ENCODE data around the gene SIVA1. TPM values are rescaled to one million over a fixed set of nuclear protein-coding genes. Genes with fewer than 3 reads are reported as not detected.

The SIVA1 gene
- total and polyA plus RNA-seq, 2 of the 4 experiments (the other 2 are of a cell fraction) = 166 to 184 TPM

DNA sequence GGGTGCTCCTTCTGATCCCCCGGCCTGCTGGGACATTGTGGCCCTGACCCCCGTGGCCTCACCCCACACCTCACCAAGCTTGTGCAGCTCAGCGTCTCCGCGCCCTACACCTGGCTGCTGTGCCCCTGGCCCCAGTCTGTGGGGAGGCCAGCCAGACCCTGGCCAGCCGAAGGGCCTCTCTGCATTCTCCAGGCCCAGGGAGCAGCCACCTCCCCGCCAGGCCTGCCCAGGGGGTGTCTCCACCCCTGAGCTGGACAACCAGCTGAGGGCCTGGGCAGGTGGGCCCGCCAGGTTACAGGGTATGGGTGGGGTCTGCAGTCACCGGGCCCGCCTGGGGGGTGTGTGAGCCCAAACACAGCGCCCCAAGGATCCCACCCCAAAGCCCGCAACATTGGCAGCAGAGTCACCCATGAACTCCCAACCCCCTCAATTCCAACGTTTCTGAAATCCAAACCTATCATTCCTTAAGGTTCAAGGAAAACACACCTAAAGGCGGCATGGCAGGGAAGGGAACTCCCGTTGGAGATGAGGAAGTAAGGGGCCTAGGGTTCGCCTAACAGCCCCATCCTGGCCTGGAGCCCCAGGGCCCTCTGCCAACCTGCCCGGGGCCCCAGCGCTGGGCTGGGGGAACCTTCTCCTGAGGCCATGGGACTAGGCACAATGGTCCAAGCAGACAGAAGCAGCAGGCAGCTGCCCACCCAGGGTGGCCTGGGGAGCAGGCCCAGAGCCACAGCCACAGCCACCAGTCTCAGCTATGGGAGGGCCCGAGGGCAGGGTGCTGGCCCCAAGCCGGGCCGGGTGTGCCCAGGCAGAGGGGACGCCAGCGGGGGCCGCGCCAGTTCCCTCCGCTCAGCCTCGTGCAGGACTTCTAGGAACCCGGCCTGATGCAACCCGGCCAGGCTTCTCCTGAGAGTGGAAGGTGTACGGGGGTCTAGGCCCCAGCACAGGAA, 34.1 kb downstream of the SIVA1 start:
- Histone ChIP-seq H2BK20ac (ENCODE audit: low read depth, low read length) (no peak overlapping the region), H3K4me1 (ENCODE audit: control insufficient read depth, insufficient read depth, low read length) (no peaks in the 10 kb centered on the region), H2BK120ac (ENCODE audit: low read depth, low read length) (no peak overlapping the region), H3K9me3 (ENCODE audit: control insufficient read depth, insufficient read depth, low read length) (no peaks in the 10 kb centered on the region), H4K5ac (ENCODE audit: low read depth, low read length) (no peak overlapping the region), H3K27me3 (ENCODE audit: control insufficient read depth, insufficient read depth, low read length) (no peaks in the 10 kb centered on the region), H3K4me3 (ENCODE audit: insufficient read depth, low read depth, low read length) (no peak overlapping the region), H3K23ac (ENCODE audit: low read depth, low read length) (no peak overlapping the region), H3K9ac (ENCODE audit: low read depth, low read length) (no peak overlapping the region), H4K91ac (ENCODE audit: insufficient read depth, low read depth, low read length) (no peak overlapping the region), H3K27ac (ENCODE audit: insufficient read depth, low read length) (no peak overlapping the region), H4K8ac (ENCODE audit: low read depth in 2 of 2, low read length in 2 of 2) (no peak overlapping the region), H3K9me1 (ENCODE audit: insufficient read depth, low read length) (no peaks in the 10 kb centered on the region), H3K14ac (replicated peaks; ENCODE audit: low read depth, low read length) (no peak overlapping the region), H2BK5ac (ENCODE audit: low read depth, low read length, poor library complexity, severe bottlenecking) (no peak overlapping the region), H2AK5ac (ENCODE audit: low read depth, low read length) (no peak overlapping the region), H2AK9ac (replicated peaks; ENCODE audit: low read depth, low read length, poor library complexity) (peak overlapping the region; percentile 16), H4K20me1 (ENCODE audit: insufficient read depth, low read length) (peaks cover 81% of the 10 kb centered on the region), H3K36me3 (ENCODE audit: control insufficient read depth, insufficient read depth, low read length) (peaks cover 41% of the 10 kb centered on the region), H2BK15ac (ENCODE audit: low read depth, low read length) (no peak overlapping the region), H3K4ac (ENCODE audit: low read depth, low read length) (no peak overlapping the region), H3K18ac (ENCODE audit: low read depth, low read length) (no peak overlapping the region), H3K56ac (ENCODE audit: extremely low read depth, insufficient read depth, low read length) (no peak overlapping the region), H3K79me1 (ENCODE audit: low read depth in 1 of 2, low read length in 2 of 2) (peaks cover 9 to 54% of the 10 kb centered on the region in 2 experiments; a peak in 3 of 4 replicates), H2AFZ (replicated peaks; ENCODE audit: low read length, poor library complexity) (no peak overlapping the region), H3K4me2 (ENCODE audit: low read depth, low read length) (no peak overlapping the region)
- in situ Hi-C loops (cut with MboI; ENCODE audit: low sequenced_read_pairs) = no loop called here
- dilution Hi-C loops (cut with HindIII; ENCODE audit: low sequenced_read_pairs, unreplicated experiment) = no loop called here
- DNase-seq (no peak), ATAC-seq (ENCODE audit: low read depth) (no peak)
- intact Hi-C loops (cut with micrococcal nuclease) = no loop called here
- ChIA-PET POLR2A (ENCODE audit: unreplicated experiment) (no interaction called here), CTCF (no interaction called here)
- no TSS peak for BruUV-seq (replicated peaks)
- TF ChIP-seq RCOR1 (IDR thresholded peaks at IDR 0.05; ENCODE audit: insufficient replicate concordance, low read length) (no peak), MXI1 (IDR thresholded peaks at IDR 0.05; ENCODE audit: borderline replicate concordance, low read depth, low read length) (no peak), RAD21 (IDR thresholded peaks at IDR 0.05; ENCODE audit: low read length) (no peak), BHLHE40 (IDR thresholded peaks at IDR 0.05; ENCODE audit: low read depth, low read length) (no peak), POLR2A (IDR thresholded peaks at IDR 0.05; ENCODE audit: low read depth, low read length) (no peak), FOS (IDR thresholded peaks at IDR 0.05; ENCODE audit: low read depth, low read length) (no peak), NFE2L2 (IDR thresholded peaks at IDR 0.05; ENCODE audit: low read depth, low read length) (no peak), MAZ (IDR thresholded peaks at IDR 0.05; ENCODE audit: borderline replicate concordance, low read depth, low read length) (no peak), RFX5 (IDR thresholded peaks at IDR 0.05; ENCODE audit: low read depth, low read length) (no peak), CHD1 (IDR thresholded peaks at IDR 0.05; ENCODE audit: low read depth, low read length) (no peak), CEBPB (IDR thresholded peaks at IDR 0.05; ENCODE audit: low read depth, low read length) (no peak)
- TF ChIP-seq, protein P1, sequence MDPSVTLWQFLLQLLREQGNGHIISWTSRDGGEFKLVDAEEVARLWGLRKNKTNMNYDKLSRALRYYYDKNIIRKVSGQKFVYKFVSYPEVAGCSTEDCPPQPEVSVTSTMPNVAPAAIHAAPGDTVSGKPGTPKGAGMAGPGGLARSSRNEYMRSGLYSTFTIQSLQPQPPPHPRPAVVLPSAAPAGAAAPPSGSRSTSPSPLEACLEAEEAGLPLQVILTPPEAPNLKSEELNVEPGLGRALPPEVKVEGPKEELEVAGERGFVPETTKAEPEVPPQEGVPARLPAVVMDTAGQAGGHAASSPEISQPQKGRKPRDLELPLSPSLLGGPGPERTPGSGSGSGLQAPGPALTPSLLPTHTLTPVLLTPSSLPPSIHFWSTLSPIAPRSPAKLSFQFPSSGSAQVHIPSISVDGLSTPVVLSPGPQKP (IDR thresholded peaks at IDR 0.05; ENCODE audit: borderline replicate concordance, low read depth, low read length) = no peak
- 57% methylated on average over 3 of the region's 30 CpGs; no CpG with 5 or more reads in 1 of the 2 experiments for WGBS, 2 experiments (ENCODE audit: extremely low coverage in 2 of 2, insufficient read length in 1 of 2)
